HepG2 (cell line): ENCODE measurements around the gene PNKD. TPM values are rescaled to one million over a fixed set of nuclear protein-coding genes. Genes with fewer than 3 reads are reported as not detected.

Experiments
- GTF3A ChIP-seq: sonication (generic); formaldehyde crosslinking; conservative IDR thresholded peaks from 2 replicates; pipeline ENCODE4 v1.4.0; 2020; ENCODE audit warnings: mild to moderate bottlenecking, missing genetic modification reagents
- HMG20A ChIP-seq: IDR thresholded peaks from 2 replicates; pipeline ENCODE4 v1.6.1; 2016; ENCODE audit warnings: borderline replicate concordance
- HNRNPL ChIP-seq: fragments of 200-400 bp; formaldehyde crosslinking; IDR thresholded peaks from 2 replicates; pipeline ENCODE4 v1.6.1; 2017; ENCODE audit warnings: mild to moderate bottlenecking, low read depth, low read length
- LBX2 ChIP-seq: sonication (generic); formaldehyde crosslinking; IDR thresholded peaks from 2 replicates; pipeline ENCODE4 v1.5.0; 2020; ENCODE audit warnings: missing genetic modification reagents, mild to moderate bottlenecking, borderline replicate concordance
- LRRFIP1 ChIP-seq: sonication (generic); formaldehyde crosslinking; conservative IDR thresholded peaks from 2 replicates; pipeline ENCODE4 v1.4.0; 2020; ENCODE audit warnings: missing genetic modification reagents
- MXI1 ChIP-seq: IDR thresholded peaks from 3 replicates; pipeline ENCODE4 v1.6.1; 2012; ENCODE audit warnings: low read depth, low read length, inconsistent platforms, borderline replicate concordance
- NFATC3 ChIP-seq: sonication (generic); formaldehyde crosslinking; IDR thresholded peaks from 2 replicates; pipeline ENCODE4 v1.5.1; 2020; ENCODE audit warnings: mild to moderate bottlenecking, missing genetic modification reagents
- NR1H2 ChIP-seq: sonication (generic); formaldehyde crosslinking; IDR thresholded peaks from 2 replicates; pipeline ENCODE4 v1.8.1; 2022; ENCODE audit warnings: low read depth, missing genetic modification reagents, borderline replicate concordance
- PHF20 ChIP-seq: sonication (generic); formaldehyde crosslinking; IDR thresholded peaks from 2 replicates; pipeline ENCODE4 v1.5.0; 2020; ENCODE audit warnings: mild to moderate bottlenecking, missing genetic modification reagents
- POLR2A ChIP-seq, 2 experiments: IDR thresholded peaks; 2 replicates each; pipeline ENCODE4 v1.6.1; 2011; ENCODE audit warnings: low read depth in 2 of 2, low read length in 2 of 2, mild to moderate bottlenecking in 1 of 2, moderate library complexity in 1 of 2; ENCODE audit not compliant: insufficient read depth in 1 of 2
- RFX1 ChIP-seq: fragments of 450-650 bp; IDR thresholded peaks from 2 replicates; pipeline ENCODE4 v1.6.1; 2017
- SAP130 ChIP-seq: IDR thresholded peaks from 2 replicates; pipeline ENCODE4 v1.6.1; 2016; ENCODE audit warnings: low read depth
- TAF15 ChIP-seq: fragments of 200-400 bp; formaldehyde crosslinking; IDR thresholded peaks from one replicate; pipeline ENCODE4 v1.6.1; 2018; ENCODE audit warnings: mild to moderate bottlenecking, low read depth, low read length; ENCODE audit not compliant: poor library complexity, severe bottlenecking
- THAP11 ChIP-seq: IDR thresholded peaks from 2 replicates; pipeline ENCODE4 v1.6.1; 2016; ENCODE audit warnings: missing biosample characterization, missing genetic modification reagents
- THRA ChIP-seq: sonication (generic); formaldehyde crosslinking; IDR thresholded peaks from 2 replicates; pipeline ENCODE4 v1.4.0; 2020; ENCODE audit warnings: missing genetic modification reagents, borderline replicate concordance
- ZFP36 ChIP-seq: fragments of 150-350 bp; IDR thresholded peaks from 2 replicates; pipeline ENCODE4 v1.6.1; 2018; ENCODE audit warnings: borderline replicate concordance, low read length, low read depth; ENCODE audit not compliant: partially characterized antibody
- ZFP36L1 ChIP-seq: sonication (generic); formaldehyde crosslinking; IDR thresholded peaks from 2 replicates; pipeline ENCODE4 v1.8.0; 2022; ENCODE audit warnings: mild to moderate bottlenecking, missing genetic modification reagents, moderate library complexity
- ZFP41 ChIP-seq: sonication (generic); formaldehyde crosslinking; IDR thresholded peaks from 2 replicates; pipeline ENCODE4 v1.4.0; 2020; ENCODE audit warnings: mild to moderate bottlenecking, missing genetic modification reagents, borderline replicate concordance
- ZNF670 ChIP-seq: sonication (generic); formaldehyde crosslinking; IDR thresholded peaks from 2 replicates; pipeline ENCODE4 v1.8.0; 2022; ENCODE audit warnings: mild to moderate bottlenecking, missing genetic modification reagents, borderline replicate concordance
- ZNF704 ChIP-seq: sonication (generic); formaldehyde crosslinking; IDR thresholded peaks from 2 replicates; pipeline ENCODE4 v1.8.1; 2023; ENCODE audit warnings: mild to moderate bottlenecking, inconsistent platforms, moderate library complexity, missing genetic modification reagents, borderline replicate concordance
- ZNF713 ChIP-seq: sonication (generic); formaldehyde crosslinking; IDR thresholded peaks from 2 replicates; pipeline ENCODE4 v1.4.0; 2020; ENCODE audit warnings: mild to moderate bottlenecking, missing genetic modification reagents
- ZNF83 ChIP-seq: sonication (generic); formaldehyde crosslinking; IDR thresholded peaks from 2 replicates; pipeline ENCODE4 v1.4.0; 2020; ENCODE audit warnings: missing genetic modification reagents, mild to moderate bottlenecking, borderline replicate concordance
- polyA plus RNA-seq, 8 experiments: library from polyadenylated mRNA; depleted of rRNA in 3 of 8; stranded (reverse) in 7 of 8; unstranded in 1 of 8; fragments of >200 nt; fragmentation: Illumina TruSeq in 4 of 8; extraction: Trizol in 4 of 8; gene quantifications; 2 replicates each; pipeline versions ENCODE4 v1.2.1 to v1.2.3, GENCODE V29; 2011 to 2016; ENCODE audit warnings: low read depth in 4 of 8, missing spikeins in 1 of 8, mixed read lengths in 1 of 8; ENCODE audit not compliant: insufficient read depth in 1 of 8
- total RNA-seq, 5 experiments: library from RNA; depleted of rRNA; stranded (reverse); fragments of >200 nt; fragmentation: Illumina TruSeq; extraction: Trizol; gene quantifications; 2 replicates each; pipeline ENCODE4 v1.2.3, GENCODE V29; 2016; ENCODE audit warnings: low read depth in 1 of 5
- TF ChIP-seq, protein P1 (sequence below): sonication (generic); formaldehyde crosslinking; IDR thresholded peaks from 2 replicates; pipeline ENCODE4 v1.5.0; 2020; ENCODE audit warnings: missing genetic modification reagents

The PNKD gene
- total and polyA plus RNA-seq, 2 of the 13 experiments (the other 11 are each of a cell fraction or from before 2014, with no cell fraction given) = 55.9 to 80.4 TPM

DNA sequence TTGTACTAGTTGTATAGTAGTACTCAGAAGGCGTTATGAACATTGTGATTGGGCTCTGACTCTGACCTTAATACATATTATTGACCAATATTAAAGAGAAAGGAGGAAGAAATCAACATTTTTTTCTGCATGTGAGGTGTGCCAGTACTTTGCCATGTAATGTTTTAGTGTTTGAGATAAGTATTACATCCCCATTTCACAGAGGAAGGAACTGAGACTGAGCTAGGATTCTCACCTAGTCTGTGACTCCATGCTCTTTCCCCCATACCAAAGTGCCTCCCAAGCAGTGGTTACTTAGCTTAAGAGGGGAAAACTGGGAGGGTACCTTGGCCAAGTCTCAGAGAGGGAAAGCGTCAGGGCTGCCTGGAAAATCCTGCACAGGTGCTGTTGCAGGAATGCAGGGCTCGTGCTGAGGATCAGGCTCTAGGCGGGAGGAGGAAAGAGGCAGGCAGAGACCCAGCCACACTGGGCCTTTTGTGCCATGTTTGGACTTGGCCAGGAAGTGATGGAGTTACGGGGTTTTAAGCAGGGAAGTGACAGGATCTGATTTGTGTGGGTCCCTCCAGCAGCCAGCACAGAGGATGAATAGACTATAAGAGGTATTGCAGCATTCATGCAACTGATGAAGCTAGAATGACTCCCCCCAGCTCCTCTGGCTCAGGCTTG is 1.7 kb downstream of the PNKD start (continued):
- TF ChIP-seq LBX2 = no peak
- no peak for TF ChIP-seq ZNF670 (CRISPR knock-in tag)
- no peak for TF ChIP-seq RFX1
- no peak for TF ChIP-seq PHF20 (CRISPR knock-in tag)
- TF ChIP-seq THAP11 (CRISPR knock-in tag) = no peak
- no peak for TF ChIP-seq ZNF83 (CRISPR knock-in tag)
- TF ChIP-seq ZNF713 (CRISPR knock-in tag) = no peak
- TF ChIP-seq ZFP36L1 = no peak
- no peak for TF ChIP-seq NFATC3 (CRISPR knock-in tag)
- 0 out of 2 replicates have a peak, but pooled peaks have one; percentile 26 for TF ChIP-seq GTF3A (CRISPR knock-in tag)
- no peak for TF ChIP-seq LRRFIP1 (CRISPR knock-in tag)
- no peak for TF ChIP-seq SAP130
- no peak for TF ChIP-seq ZFP36
- TF ChIP-seq POLR2A (IDR thresholded peaks at IDR 0.05; ENCODE audit: insufficient read depth in 1 of 2, low read depth in 2 of 2, low read length in 2 of 2) = peak in 1 of 2 experiments; percentile 13; a peak in 2 of 4 replicates
- TF ChIP-seq THRA = no peak
- no peak for TF ChIP-seq ZNF704 (CRISPR knock-in tag)
- TF ChIP-seq HMG20A (CRISPR knock-in tag) = no peak
- TF ChIP-seq HNRNPL = no peak
- TF ChIP-seq ZFP41 (CRISPR knock-in tag) = no peak
- TF ChIP-seq NR1H2 (CRISPR knock-in tag) = no peak
- no peak for TF ChIP-seq MXI1
- TF ChIP-seq TAF15 = no peak
- TF ChIP-seq, protein P1, sequence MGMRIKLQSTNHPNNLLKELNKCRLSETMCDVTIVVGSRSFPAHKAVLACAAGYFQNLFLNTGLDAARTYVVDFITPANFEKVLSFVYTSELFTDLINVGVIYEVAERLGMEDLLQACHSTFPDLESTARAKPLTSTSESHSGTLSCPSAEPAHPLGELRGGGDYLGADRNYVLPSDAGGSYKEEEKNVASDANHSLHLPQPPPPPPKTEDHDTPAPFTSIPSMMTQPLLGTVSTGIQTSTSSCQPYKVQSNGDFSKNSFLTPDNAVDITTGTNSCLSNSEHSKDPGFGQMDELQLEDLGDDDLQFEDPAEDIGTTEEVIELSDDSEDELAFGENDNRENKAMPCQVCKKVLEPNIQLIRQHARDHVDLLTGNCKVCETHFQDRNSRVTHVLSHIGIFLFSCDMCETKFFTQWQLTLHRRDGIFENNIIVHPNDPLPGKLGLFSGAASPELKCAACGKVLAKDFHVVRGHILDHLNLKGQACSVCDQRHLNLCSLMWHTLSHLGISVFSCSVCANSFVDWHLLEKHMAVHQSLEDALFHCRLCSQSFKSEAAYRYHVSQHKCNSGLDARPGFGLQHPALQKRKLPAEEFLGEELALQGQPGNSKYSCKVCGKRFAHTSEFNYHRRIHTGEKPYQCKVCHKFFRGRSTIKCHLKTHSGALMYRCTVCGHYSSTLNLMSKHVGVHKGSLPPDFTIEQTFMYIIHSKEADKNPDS (CRISPR knock-in tag) = 0 out of 2 replicates have a peak, but pooled peaks have one; percentile 26
